Kidney epithelial cell (primary cell): Measurements from ENCODE around the gene POLD2. TPM values are rescaled to one million over a fixed set of nuclear protein-coding genes. Genes with fewer than 3 reads are reported as not detected.

Experiments used
- DNase-seq: peaks from one replicate; pipeline ENCODE4 v3.0.0-alpha.2; 2010; ENCODE audit warnings: low read depth
- H3K27me3 ChIP-seq: 2 replicates; pipeline ENCODE4 v1.6.0; 2011; ENCODE audit warnings: low read length; ENCODE audit not compliant: control insufficient read depth, insufficient read depth
- H3K36me3 ChIP-seq: 2 replicates; pipeline ENCODE4 v1.5.1; 2011; ENCODE audit warnings: low read length; ENCODE audit not compliant: control insufficient read depth, insufficient read depth
- H3K4me3 ChIP-seq: 2 replicates; pipeline ENCODE4 v1.5.1; 2011; ENCODE audit warnings: low read depth, mild to moderate bottlenecking, control low read depth, low read length
- CTCF ChIP-seq: IDR thresholded peaks from 2 replicates; pipeline ENCODE4 v1.5.1; 2011; ENCODE audit warnings: mild to moderate bottlenecking, moderate library complexity, low read length, control low read depth, inconsistent platforms; ENCODE audit not compliant: insufficient read depth, poor library complexity, severe bottlenecking
- total RNA-seq: library from RNA; depleted of rRNA; stranded (reverse); fragments of >200 nt; gene quantifications from 2 replicates; pipeline ENCODE4 v1.2.3, GENCODE V29; 2015

POLD2 gene
- total RNA-seq, 1 donor from 2014 or later: 73.0 TPM

GRCh38 chr7:44134943-44135628 lies 11.7 kb upstream of the POLD2 start:
- TF ChIP-seq CTCF: no peak
- DNase-seq: no peak
- Histone ChIP-seq H3K27me3 (peaks cover 5% of the 10 kb centered on the region), H3K4me3 (no peak overlapping the region), H3K36me3 (no peaks in the 10 kb centered on the region)

DNA sequence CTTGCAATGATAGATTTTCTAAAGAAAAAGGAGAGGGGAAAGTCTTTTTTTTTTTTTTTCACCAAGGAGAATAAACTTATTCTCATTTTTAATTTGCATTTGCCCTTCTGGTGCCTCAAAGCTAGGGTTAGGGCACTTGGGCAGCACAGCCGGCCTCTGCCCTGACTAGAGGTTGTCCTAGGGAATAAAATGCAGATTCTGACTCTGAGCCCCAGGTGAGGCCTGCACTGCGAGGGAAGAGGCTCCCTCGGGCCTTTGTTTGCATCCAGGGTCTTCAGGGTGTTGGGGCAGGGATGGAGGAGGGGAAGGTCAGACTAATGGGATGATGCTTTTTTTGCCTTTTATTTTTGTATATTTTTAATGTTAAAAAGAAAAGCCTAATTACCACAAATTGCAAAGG lies 9.9 kb upstream of the POLD2 start:
- TF ChIP-seq CTCF: no peak
- Histone ChIP-seq H3K4me3 (no peak overlapping the region), H3K36me3 (no peaks in the 10 kb centered on the region), H3K27me3 (peaks cover under 1% of the 10 kb centered on the region)
- no peak for DNase-seq

DNA sequence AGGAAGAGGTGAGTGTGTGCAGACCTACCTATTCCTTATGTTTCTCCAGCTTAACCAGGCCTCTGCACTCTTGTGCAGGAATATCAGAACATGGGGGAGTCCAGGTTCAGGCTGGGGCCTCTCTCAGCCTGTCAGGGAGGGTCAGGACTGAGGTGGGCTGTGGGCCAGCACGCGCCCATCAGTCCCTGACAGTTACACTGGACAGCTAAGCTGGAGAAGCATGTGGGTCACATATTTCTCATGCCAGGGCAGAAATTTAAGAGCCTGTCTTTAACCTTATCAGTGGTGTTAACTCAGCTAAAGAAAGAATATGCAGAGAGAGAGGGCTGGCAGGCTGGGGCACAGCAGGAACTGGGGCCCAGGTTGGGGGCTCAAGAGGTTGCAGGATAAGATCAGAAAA lies 8.7 kb upstream of the POLD2 start:
- Histone ChIP-seq H3K27me3 (no peaks in the 10 kb centered on the region), H3K4me3 (no peak overlapping the region), H3K36me3 (no peaks in the 10 kb centered on the region)
- DNase-seq: no peak
- TF ChIP-seq CTCF: no peak

- Histone ChIP-seq H3K36me3 (no peaks in the 10 kb centered on the region), H3K27me3 (no peaks in the 10 kb centered on the region), H3K4me3 (no peak overlapping the region)
- no peak for DNase-seq
- TF ChIP-seq CTCF: peak; percentile 44
Observed at GRCh38 chr7:44131173-44132029, 8.1 kb upstream of the POLD2 start.

- Histone ChIP-seq H3K4me3 (no peak overlapping the region), H3K27me3 (no peaks in the 10 kb centered on the region), H3K36me3 (no peaks in the 10 kb centered on the region)
- no peak for DNase-seq
- TF ChIP-seq CTCF: no peak
Observed at GRCh38 chr7:44128721-44129582, 5.6 kb upstream of the POLD2 start.
